Cardiac fibroblast (primary cell): Measurements from ENCODE around the gene HID1.
A peak's percentile ranks its signal among the peaks of the same experiment; 100 is the strongest.

Experiments used
- DNase-seq, 2 donors: peaks; one replicate each; pipeline versions ENCODE4 v3.0.0 to v3.0.0-alpha.2; 2010; ENCODE audit warnings: low read depth in 2 of 2
- H3K4me3 ChIP-seq, 2 donors: replicated peaks in 1 of 2; 1 replicate in 1 of 2; 2 replicates in 1 of 2; pipeline ENCODE4 v1.5.1; 2011; ENCODE audit warnings: low read depth in 2 of 2, low read length in 2 of 2, mild to moderate bottlenecking in 2 of 2, moderate library complexity in 1 of 2
- TF ChIP-seq, protein P1 (sequence below): IDR thresholded peaks from one replicate; pipeline ENCODE4 v1.5.1; 2011; ENCODE audit warnings: low read depth, mild to moderate bottlenecking, low read length, inconsistent platforms

The HID1 gene

DNA sequence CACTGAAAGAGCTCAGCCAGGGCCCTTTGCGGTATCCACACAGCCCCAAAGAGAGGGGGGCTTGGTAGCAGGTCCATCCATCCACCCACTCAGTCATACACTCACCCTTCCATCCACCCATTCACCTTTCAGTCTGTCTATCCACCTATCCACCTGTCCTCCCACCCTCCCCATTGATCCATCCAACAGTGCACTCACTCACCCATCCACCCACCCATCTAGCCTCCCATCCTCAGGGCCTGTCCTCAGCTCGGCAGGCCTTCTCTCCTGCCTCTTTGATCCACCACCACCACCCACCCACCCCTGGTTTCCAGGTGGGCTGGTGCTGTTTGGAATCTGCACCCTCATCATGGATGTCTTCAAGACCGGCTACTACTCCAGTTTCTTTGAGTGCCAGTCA, 47.3 kb downstream of the HID1 start:
- no peak overlapping the region for H3K4me3 ChIP-seq
- no peak for DNase-seq
- TF ChIP-seq, protein P1, sequence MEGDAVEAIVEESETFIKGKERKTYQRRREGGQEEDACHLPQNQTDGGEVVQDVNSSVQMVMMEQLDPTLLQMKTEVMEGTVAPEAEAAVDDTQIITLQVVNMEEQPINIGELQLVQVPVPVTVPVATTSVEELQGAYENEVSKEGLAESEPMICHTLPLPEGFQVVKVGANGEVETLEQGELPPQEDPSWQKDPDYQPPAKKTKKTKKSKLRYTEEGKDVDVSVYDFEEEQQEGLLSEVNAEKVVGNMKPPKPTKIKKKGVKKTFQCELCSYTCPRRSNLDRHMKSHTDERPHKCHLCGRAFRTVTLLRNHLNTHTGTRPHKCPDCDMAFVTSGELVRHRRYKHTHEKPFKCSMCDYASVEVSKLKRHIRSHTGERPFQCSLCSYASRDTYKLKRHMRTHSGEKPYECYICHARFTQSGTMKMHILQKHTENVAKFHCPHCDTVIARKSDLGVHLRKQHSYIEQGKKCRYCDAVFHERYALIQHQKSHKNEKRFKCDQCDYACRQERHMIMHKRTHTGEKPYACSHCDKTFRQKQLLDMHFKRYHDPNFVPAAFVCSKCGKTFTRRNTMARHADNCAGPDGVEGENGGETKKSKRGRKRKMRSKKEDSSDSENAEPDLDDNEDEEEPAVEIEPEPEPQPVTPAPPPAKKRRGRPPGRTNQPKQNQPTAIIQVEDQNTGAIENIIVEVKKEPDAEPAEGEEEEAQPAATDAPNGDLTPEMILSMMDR, result no peak

DNA sequence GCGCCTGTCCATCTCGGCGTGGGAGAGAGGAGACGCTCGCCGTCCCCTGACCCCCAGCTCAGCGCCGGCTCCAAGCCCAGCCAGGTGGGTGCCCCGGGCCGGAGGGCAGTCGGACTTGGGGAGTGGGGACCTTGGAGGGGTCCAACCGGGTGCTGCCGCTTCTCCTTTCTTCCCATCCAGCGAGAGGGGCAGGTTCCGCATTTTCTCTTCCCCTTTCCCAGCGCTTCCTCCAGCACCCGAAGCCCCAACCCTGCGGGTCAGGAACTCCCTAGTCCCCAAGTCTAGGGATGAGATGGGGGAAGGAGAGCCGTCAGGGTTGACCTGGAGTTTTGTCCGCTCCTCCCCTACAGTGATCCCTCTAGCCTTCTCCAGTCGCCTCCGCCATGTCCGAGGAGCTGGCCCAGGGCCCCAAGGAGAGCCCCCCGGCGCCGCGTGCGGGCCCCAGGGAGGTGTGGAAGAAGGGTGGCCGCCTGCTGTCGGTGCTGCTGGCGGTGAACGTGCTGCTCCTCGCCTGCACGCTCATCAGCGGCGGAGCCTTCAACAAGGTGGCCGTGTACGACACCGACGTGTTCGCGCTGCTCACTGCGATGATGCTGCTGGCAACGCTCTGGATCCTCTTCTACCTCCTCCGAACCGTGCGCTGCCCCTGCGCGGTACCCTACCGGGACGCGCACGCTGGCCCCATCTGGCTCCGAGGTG, 48.2 kb downstream of the HID1 start, which contains the start of gene OTOP2:
TSS of gene OTOP2 (plus strand) at position 24 of the 699 bp plus-strand sequence. CDS start at position 384, 360 bp downstream.
- H3K4me3 ChIP-seq, result peak within 1 kb of the TSS in 1 of 2 donors; percentile 22
- TF ChIP-seq, protein P1, result no peak
- no peak for DNase-seq

DNA sequence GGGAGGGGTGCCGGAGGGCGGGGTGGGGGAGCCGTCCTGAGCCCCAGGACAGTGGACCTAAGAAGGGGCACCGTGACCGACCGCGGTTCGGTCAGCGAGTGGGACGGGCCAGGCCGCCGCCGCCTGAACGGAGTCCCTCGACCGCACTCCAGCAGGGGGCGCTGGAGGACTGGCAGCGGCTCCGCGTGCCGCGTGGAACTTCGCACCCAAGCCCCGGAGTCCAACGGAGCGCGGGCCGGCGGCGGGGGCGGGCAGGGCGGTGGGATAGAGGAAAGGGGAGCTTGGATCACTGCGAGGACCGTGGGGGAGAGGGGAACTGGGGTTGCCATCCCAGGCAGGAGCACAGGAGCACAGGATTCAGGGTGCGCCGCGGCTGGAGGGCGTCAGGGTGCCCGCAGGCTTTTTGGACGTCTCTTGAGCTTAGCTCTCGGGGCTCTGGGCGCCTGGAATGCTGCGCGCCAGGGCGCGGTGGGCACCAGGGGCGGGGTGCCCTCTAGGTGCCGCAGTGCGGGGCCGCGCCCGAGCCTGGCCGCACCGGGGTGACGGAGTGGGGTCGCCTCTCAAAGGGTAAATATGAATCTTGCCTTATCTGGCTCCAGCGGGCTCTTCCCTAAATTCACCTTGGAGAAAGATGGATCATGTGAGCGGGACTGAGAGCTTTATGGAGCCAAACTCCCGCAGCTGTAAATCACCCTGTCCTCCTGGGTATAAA, 48.9 kb downstream of the HID1 start:
- no peak overlapping the region for H3K4me3 ChIP-seq
- TF ChIP-seq, protein P1, result peak; percentile 58
- peak; percentile 48 to 52 for DNase-seq

DNA sequence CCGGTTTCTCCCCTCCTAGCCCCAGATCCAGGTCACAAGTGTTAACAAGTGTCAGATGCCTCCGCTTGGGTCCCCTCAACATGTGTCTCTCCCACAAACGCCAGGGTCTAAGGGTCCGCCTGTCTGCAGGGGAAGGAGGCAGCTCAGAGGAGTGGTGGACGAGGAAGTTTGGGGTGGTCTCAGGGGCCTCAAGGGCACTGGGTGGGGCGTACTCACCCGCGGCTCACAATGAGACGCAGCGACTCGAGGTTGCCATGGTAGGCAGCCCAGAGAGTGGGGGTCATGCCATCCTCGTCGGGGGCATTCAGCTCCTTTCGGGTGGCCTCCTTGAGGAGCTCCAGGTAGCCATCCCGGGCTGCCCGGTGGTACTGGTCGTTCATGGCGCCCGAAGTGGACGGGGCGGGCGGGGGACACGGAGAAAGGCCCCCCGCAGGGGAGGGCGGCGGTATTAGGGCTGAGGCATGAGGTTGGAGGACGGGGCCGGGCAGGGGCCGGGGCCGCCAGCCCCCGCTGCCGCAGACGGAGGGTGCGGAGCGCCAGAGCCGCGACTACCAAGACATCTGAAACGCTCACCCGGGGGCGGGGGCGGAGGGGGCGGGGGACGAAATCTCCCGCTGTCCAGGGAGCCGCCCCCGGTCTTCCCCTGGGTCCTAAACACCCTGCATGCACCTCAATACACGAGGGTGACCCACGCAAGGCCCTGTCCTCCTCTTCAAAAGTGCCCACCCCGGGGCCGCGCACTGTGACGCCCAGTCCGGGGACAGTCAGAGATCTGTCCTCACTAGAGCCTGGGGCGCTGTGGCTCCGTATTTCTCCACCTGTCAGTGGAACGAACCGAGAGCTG, 49.6 kb downstream of the HID1 start, which contains the start of gene USH1G:
TSS of gene USH1G (minus strand) at position 562 of the 844 bp plus-strand sequence. CDS start at position 380, 182 bp downstream.
- H3K4me3 ChIP-seq, result peak within 1 kb of the TSS in 1 of 2 donors; percentile 22
- DNase-seq, result no peak
- TF ChIP-seq, protein P1, result no peak

DNA sequence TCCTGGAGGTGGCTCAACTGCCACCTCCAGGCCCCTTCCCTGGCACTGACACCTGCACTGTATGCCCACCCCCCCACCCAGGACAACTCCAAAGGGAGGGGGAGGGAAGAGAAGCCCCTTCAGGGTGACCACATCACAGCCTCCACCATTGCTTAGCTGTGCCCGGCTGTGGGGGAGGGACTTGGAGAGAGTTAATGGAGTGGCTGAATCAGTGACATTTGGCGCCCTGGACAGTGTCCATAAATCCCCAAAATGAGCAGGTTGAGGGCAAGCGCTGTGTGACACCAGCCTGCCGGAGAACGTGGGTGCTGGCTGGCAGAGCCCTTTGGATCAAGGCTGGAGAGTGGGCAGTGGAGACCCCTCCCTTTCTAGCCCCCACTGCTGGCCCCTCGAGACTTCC, 50.4 kb downstream of the HID1 start:
- TF ChIP-seq, protein P1, result no peak
- H3K4me3 ChIP-seq, result no peak overlapping the region
- DNase-seq, result no peak

DNA sequence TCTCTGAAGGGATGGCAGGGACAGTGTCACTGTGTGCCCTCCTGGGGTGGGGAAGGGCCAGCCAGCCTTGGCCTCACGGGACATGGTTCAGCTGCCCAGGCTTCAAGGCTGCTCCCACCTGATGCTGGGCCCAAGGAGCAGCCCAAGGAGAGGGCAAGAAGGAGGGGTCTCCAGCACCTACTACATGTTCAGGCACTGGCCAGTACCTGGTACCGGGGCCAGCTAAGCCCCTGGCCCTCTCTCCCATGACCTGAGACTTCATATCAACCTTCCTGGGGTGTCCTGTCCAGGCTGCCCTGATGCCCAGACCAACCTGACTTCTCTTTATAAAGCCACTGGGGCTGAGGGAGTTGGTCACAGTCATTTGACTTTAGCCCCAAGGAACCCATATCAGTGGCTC, 50.8 kb downstream of the HID1 start:
- no peak for DNase-seq
- no peak overlapping the region for H3K4me3 ChIP-seq
- TF ChIP-seq, protein P1, result no peak
